Fibroblast of pulmonary artery (primary cell): ENCODE data around the gene CTNNA2.

ENCODE experiments used
- DNase-seq: peaks from one replicate; pipeline ENCODE4 v3.0.0-alpha.2; 2010; ENCODE audit warnings: low read depth
- H3K4me3 ChIP-seq: replicated peaks from 2 replicates; pipeline ENCODE4 v1.5.1; 2011; ENCODE audit warnings: low read depth, mild to moderate bottlenecking, control low read depth, low read length, moderate library complexity
- TF ChIP-seq, protein P1 (sequence below): IDR thresholded peaks from 2 replicates; pipeline ENCODE4 v1.5.1; 2011; ENCODE audit warnings: mild to moderate bottlenecking, control low read depth, low read length, inconsistent platforms; ENCODE audit errors: missing control alignments

The CTNNA2 gene

GRCh38 chr2:80322958-80323357 lies 810.1 kb downstream of the CTNNA2 start:
- no peak for DNase-seq
- TF ChIP-seq, protein P1, sequence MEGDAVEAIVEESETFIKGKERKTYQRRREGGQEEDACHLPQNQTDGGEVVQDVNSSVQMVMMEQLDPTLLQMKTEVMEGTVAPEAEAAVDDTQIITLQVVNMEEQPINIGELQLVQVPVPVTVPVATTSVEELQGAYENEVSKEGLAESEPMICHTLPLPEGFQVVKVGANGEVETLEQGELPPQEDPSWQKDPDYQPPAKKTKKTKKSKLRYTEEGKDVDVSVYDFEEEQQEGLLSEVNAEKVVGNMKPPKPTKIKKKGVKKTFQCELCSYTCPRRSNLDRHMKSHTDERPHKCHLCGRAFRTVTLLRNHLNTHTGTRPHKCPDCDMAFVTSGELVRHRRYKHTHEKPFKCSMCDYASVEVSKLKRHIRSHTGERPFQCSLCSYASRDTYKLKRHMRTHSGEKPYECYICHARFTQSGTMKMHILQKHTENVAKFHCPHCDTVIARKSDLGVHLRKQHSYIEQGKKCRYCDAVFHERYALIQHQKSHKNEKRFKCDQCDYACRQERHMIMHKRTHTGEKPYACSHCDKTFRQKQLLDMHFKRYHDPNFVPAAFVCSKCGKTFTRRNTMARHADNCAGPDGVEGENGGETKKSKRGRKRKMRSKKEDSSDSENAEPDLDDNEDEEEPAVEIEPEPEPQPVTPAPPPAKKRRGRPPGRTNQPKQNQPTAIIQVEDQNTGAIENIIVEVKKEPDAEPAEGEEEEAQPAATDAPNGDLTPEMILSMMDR, result no peak
- H3K4me3 ChIP-seq, result no peak overlapping the region

GRCh38 chr2:80323610-80324009 lies 810.8 kb downstream of the CTNNA2 start:
- no peak overlapping the region for H3K4me3 ChIP-seq
- TF ChIP-seq, protein P1, result no peak
- no peak for DNase-seq

GRCh38 chr2:80324525-80324924 lies 811.7 kb downstream of the CTNNA2 start:
- TF ChIP-seq, protein P1, result no peak
- DNase-seq, result no peak

GRCh38 chr2:80326214-80326613 lies 813.4 kb downstream of the CTNNA2 start:
- TF ChIP-seq, protein P1, result peak; percentile 38
- H3K4me3 ChIP-seq, result no peak overlapping the region
- DNase-seq, result peak; percentile 49

More at GRCh38 chr2:80324525-80324924, 811.7 kb downstream of the CTNNA2 start:
- no peak overlapping the region for H3K4me3 ChIP-seq

- no peak overlapping the region for H3K4me3 ChIP-seq
- DNase-seq, result no peak
- TF ChIP-seq, protein P1, result no peak
These were observed 814.0 kb downstream of the CTNNA2 start for GRCh38 chr2:80326861-80327260.

- no peak for DNase-seq
- TF ChIP-seq, protein P1, result no peak
These were observed 815.3 kb downstream of the CTNNA2 start for GRCh38 chr2:80328159-80328571.

DNA sequence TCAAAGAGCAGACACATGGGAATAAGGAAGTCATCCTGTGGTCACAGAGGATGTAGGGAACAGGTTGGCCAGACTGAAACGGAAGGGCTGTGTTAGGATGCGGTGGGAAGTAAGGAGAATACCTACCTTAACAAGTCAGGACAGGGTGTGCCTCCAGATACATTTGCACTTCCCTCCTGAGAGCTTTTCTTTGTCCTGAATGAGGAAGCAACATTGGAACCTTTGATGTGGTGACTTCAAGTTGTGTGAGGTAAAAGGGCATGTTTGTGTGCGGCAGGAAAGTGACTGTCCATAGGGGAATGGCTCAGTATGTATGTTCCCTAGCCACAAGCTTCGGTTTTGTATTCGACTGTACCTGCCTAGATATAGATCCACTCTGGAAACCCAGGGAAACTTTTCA lies 816.6 kb downstream of the CTNNA2 start:
- no peak overlapping the region for H3K4me3 ChIP-seq
- no peak for DNase-seq
- TF ChIP-seq, protein P1, result no peak

More at GRCh38 chr2:80328159-80328571, 815.3 kb downstream of the CTNNA2 start:
- no peak overlapping the region for H3K4me3 ChIP-seq
